ENCODE measurements around the gene IKZF5.

IKZF5 gene

DNA sequence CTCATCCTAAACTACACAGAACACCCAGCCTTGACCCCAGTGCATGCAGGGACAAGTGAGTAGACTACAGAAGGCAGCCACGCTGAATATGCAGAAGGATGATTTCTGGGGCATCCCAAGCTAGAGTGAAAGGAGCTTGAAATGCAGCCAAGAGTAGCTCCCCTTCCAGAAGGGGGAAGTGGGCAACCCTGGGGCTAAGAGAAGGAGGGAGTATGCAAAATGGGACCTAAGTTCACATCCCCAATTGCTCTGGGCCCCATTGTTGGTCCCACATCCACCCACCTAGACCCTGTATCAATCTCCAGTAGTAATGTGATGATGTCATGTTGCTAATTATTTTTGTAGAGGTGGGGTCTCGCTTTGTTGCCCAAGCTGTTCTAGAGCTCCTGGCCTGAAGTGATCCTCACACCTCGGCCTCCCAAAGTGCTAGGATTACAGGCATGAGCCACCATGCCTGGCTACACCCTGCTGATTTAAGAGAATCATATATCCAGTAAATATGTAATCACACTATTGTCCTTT lies 34.0 kb downstream of the IKZF5 start:
- Histone ChIP-seq H3K9me3 (ENCODE audit: control insufficient read depth, insufficient read depth, low read length) (no peaks in the 10 kb centered on the region), H3K36me3 (ENCODE audit: control insufficient read depth, insufficient read depth, low read length) (no peaks in the 10 kb centered on the region), H3K27ac (ENCODE audit: low read depth, low read length) (no peak overlapping the region), H3K4me1 (ENCODE audit: control insufficient read depth, insufficient read depth, low read length) (peaks cover 2% of the 10 kb centered on the region; the same call in 1 of the 2 replicates), H3K4me3 (ENCODE audit: low read depth, low read length) (no peak overlapping the region), H3K27me3 (ENCODE audit: control insufficient read depth, insufficient read depth, low read length) (no peaks in the 10 kb centered on the region), H3K9ac (ENCODE audit: low read depth, low read length) (no peak overlapping the region)

DNA sequence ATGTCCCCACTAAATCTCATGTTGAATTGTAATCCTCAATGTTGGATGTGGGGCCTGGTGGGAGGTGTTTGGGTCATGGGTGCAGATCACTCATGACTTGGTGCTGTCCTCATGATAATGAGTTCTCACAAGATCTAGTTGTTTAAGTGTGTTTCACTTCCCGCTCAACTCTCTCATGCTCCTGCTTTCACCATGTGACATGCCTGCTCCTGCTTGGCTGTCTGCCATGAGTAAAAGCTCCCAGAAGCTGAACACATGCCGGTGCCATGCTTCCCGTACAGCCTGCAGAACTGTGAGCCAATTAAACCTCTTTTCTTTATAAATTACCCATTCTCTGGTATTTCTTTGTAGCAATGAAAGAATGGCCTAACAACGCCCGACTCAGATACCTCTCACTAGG lies 34.6 kb downstream of the IKZF5 start:
- Histone ChIP-seq H3K27me3 (ENCODE audit: control insufficient read depth, insufficient read depth, low read length) (no peaks in the 10 kb centered on the region), H3K4me1 (ENCODE audit: control insufficient read depth, insufficient read depth, low read length) (no peaks in the 10 kb centered on the region), H3K9me3 (ENCODE audit: control insufficient read depth, insufficient read depth, low read length) (no peaks in the 10 kb centered on the region), H3K9ac (ENCODE audit: low read depth, low read length) (no peak overlapping the region), H3K4me3 (ENCODE audit: low read depth, low read length) (no peak overlapping the region), H3K36me3 (ENCODE audit: control insufficient read depth, insufficient read depth, low read length) (no peaks in the 10 kb centered on the region), H3K27ac (ENCODE audit: low read depth, low read length) (no peak overlapping the region)

DNA sequence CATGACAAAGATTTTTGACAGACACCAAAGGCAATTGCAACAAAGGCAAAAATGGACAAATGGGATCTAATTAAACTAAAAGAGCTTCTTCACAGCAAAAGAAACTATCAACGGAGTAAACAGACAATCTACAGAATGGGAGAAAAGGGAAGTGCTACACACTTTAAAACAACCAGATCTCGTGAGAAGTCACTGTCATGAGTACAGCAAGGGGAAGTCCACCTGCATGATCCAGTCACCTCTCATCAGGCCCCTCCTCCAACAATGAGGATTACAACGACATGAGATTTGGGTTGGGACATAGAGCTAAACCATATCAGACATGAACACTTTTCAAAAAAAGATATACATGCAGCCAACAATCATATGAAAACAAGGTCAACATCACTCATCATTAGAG lies 39.9 kb downstream of the IKZF5 start:
- H3K36me3 ChIP-seq (ENCODE audit: control insufficient read depth, insufficient read depth, low read length), result no peaks in the 10 kb centered on the region
- H3K4me1 ChIP-seq (ENCODE audit: control insufficient read depth, insufficient read depth, low read length), result no peaks in the 10 kb centered on the region
- H3K27me3 ChIP-seq (ENCODE audit: control insufficient read depth, insufficient read depth, low read length), result no peaks in the 10 kb centered on the region
- no peak overlapping the region for H3K9ac ChIP-seq (ENCODE audit: low read depth, low read length)
- H3K9me3 ChIP-seq (ENCODE audit: control insufficient read depth, insufficient read depth, low read length), result peaks cover 25% of the 10 kb centered on the region
- no peak overlapping the region for H3K27ac ChIP-seq (ENCODE audit: low read depth, low read length)
- no peak overlapping the region for H3K4me3 ChIP-seq (ENCODE audit: low read depth, low read length)

DNA sequence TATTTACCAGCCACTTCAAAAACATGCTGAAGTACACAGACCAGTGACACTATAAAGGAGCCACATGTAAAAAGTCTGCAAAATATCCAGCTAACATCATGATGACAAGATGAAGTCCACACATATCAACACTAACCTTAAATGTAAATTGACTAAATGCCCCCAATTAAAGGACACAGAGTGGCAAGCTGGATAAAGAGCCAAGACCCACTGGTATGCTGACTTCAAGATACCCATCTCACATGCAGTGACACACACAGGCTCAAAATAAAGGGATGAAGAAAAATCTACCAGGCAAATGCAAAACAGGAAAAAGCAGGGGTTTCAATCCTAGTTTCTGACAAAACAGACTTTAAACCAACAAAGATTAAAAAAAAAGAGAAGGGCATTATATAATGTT lies 41.7 kb downstream of the IKZF5 start:
- Histone ChIP-seq H3K36me3 (ENCODE audit: control insufficient read depth, insufficient read depth, low read length) (no peaks in the 10 kb centered on the region), H3K9ac (ENCODE audit: low read depth, low read length) (no peak overlapping the region), H3K4me1 (ENCODE audit: control insufficient read depth, insufficient read depth, low read length) (no peaks in the 10 kb centered on the region), H3K4me3 (ENCODE audit: low read depth, low read length) (no peak overlapping the region), H3K27me3 (ENCODE audit: control insufficient read depth, insufficient read depth, low read length) (no peaks in the 10 kb centered on the region), H3K9me3 (ENCODE audit: control insufficient read depth, insufficient read depth, low read length) (peaks cover 25% of the 10 kb centered on the region), H3K27ac (ENCODE audit: low read depth, low read length) (no peak overlapping the region)

DNA sequence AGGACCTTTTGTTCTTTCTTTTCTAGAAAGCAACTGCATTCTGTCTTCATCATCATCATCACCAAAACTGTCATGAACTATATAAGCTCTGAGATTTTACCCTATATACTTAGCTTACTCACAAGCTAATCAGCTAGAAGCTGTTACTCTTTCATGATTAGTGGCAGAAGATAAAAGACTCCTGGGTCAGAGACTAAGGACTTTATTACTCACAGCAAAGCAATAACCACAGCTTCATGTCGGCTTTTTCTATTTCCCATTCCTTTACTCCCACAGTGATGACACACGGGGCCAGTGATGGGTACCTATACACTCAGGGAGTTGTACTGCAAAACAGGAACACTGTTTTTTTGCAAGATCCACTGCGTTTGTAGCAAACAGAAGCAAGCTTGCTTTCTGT lies 46.2 kb downstream of the IKZF5 start:
- Histone ChIP-seq H3K36me3 (ENCODE audit: control insufficient read depth, insufficient read depth, low read length) (no peaks in the 10 kb centered on the region), H3K27me3 (ENCODE audit: control insufficient read depth, insufficient read depth, low read length) (peaks cover 1% of the 10 kb centered on the region; the same call in 1 of the 2 replicates), H3K4me3 (ENCODE audit: low read depth, low read length) (no peak overlapping the region), H3K27ac (ENCODE audit: low read depth, low read length) (no peak overlapping the region), H3K9ac (ENCODE audit: low read depth, low read length) (no peak overlapping the region), H3K4me1 (ENCODE audit: control insufficient read depth, insufficient read depth, low read length) (no peaks in the 10 kb centered on the region), H3K9me3 (ENCODE audit: control insufficient read depth, insufficient read depth, low read length) (peaks cover 19% of the 10 kb centered on the region)

DNA sequence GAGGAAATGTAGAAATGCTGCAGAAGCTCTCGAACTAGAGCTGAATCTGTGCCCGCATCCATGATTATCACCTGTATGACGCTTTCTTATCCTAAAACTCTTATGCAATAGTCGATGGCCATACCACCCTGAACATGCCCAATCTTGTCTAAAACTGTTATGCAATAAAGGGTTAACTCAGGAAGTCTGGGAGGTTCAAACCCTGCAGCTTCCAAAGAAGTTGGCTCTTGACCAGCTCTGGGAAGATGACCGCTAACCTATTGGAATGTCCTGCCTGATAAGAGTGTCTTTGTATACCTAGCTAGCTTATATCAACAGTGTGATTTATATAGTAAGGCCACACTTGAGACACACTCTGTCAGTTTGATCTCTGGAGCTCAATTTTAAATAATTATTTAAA lies 51.1 kb downstream of the IKZF5 start:
- H3K36me3 ChIP-seq (ENCODE audit: control insufficient read depth, insufficient read depth, low read length), result no peaks in the 10 kb centered on the region
- H3K9me3 ChIP-seq (ENCODE audit: control insufficient read depth, insufficient read depth, low read length), result peaks cover 9% of the 10 kb centered on the region
- no peak overlapping the region for H3K4me3 ChIP-seq (ENCODE audit: low read depth, low read length)
- no peaks in the 10 kb centered on the region for H3K4me1 ChIP-seq (ENCODE audit: control insufficient read depth, insufficient read depth, low read length)
- H3K9ac ChIP-seq (ENCODE audit: low read depth, low read length), result no peak overlapping the region
- peaks cover 31% of the 10 kb centered on the region for H3K27me3 ChIP-seq (ENCODE audit: control insufficient read depth, insufficient read depth, low read length)
- H3K27ac ChIP-seq (ENCODE audit: low read depth, low read length), result no peak overlapping the region

DNA sequence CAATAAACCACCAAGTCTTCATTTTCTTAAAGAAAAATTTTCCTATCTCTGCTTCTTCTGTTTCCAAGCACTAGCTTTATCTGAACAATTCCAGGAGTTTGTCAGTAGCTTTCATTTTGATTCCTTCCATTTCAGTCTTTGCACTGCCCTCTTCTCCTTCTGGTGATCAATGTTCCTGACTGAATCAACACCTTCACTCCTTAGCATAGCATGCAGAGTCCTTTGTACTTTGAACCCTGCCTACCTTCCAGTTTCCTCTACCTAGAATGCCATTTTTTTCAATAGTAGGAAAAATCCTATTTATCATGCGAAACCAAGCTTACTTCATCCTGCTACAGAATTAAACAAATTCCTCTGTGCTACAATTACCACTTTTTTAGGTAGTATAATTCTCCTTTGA lies 52.7 kb downstream of the IKZF5 start:
- H3K27me3 ChIP-seq (ENCODE audit: control insufficient read depth, insufficient read depth, low read length), result peaks cover 31% of the 10 kb centered on the region
- no peaks in the 10 kb centered on the region for H3K36me3 ChIP-seq (ENCODE audit: control insufficient read depth, insufficient read depth, low read length)
- no peak overlapping the region for H3K9ac ChIP-seq (ENCODE audit: low read depth, low read length)
- H3K4me3 ChIP-seq (ENCODE audit: low read depth, low read length), result no peak overlapping the region
- peaks cover 9% of the 10 kb centered on the region for H3K9me3 ChIP-seq (ENCODE audit: control insufficient read depth, insufficient read depth, low read length)
- no peaks in the 10 kb centered on the region for H3K4me1 ChIP-seq (ENCODE audit: control insufficient read depth, insufficient read depth, low read length)
- H3K27ac ChIP-seq (ENCODE audit: low read depth, low read length), result no peak overlapping the region

DNA sequence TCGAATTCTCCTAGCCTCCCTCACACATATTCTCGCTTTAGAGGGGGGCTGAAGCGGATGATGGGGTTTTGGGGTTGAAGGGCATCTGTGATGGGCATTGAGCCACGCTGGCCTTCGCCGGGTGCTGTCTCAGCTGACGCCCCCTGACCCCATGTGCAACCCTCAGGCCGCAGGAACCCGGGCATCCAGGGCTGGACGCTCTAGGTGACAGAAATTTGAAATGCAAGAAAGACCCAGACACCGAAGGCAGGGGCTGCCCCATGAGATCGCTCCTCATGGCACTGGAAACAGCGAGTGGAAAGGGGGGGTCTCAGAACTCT lies 53.9 kb downstream of the IKZF5 start:
- Histone ChIP-seq H3K36me3 (ENCODE audit: control insufficient read depth, insufficient read depth, low read length) (peaks cover 3% of the 10 kb centered on the region; the same call in 1 of the 2 replicates), H3K27me3 (ENCODE audit: control insufficient read depth, insufficient read depth, low read length) (peaks cover 31% of the 10 kb centered on the region), H3K4me3 (ENCODE audit: low read depth, low read length) (peak overlapping the region; percentile 20), H3K9me3 (ENCODE audit: control insufficient read depth, insufficient read depth, low read length) (peaks cover 9% of the 10 kb centered on the region), H3K4me1 (ENCODE audit: control insufficient read depth, insufficient read depth, low read length) (no peaks in the 10 kb centered on the region), H3K27ac (ENCODE audit: low read depth, low read length) (no peak overlapping the region), H3K9ac (ENCODE audit: low read depth, low read length) (no peak overlapping the region)

DNA sequence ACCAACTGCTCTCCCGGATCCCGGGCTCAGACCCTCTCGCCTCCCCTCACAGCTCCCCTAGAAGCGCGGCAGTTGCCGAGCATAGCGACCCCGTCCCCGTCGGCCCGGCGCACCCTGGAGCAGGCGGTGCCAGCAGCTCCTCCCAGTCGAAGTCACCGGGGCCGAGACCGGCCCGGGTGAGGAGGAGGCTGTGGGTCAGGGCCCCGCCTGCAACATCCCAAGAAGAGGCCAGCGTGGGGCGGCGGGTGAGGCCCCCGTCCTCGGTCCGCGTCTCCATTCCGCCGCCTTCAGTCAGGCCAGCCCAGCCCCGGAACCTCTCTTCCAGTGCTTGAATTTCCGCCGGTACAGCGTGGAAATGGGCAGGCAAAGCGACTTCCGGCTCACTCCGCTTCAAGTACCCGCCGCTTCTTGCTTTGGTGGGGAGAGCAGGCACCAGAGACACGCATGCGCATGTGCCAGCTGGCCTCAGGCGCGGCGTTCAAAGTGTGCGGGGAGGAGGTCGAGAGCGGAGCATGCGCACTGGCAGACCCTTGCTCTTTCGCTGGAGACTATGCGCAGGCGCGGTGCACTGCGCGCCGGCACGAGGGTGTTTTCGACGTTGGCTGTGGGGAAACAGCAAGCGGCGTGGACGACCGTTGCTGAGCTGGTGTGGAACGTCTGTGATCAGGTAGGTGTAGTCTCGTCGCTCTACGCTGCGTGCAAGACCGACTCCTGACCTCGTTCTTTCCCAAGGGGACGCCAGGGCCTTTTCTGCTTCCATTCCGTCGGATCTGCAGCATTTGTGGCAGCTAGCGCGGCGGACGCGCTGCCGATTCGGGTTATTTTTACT lies 54.5 kb downstream of the IKZF5 start, which contains the start of gene C10orf88:
Gene C10orf88, minus strand, starts transcription at position 326 of the 829 bp plus-strand sequence. Its CDS starts 49 bp downstream, at position 277.
- H3K27ac ChIP-seq (ENCODE audit: low read depth, low read length), result peak within 1 kb of the TSS; percentile 82
- H3K27me3 ChIP-seq (ENCODE audit: control insufficient read depth, insufficient read depth, low read length), result peaks cover 31% of the 10 kb centered on the region
- no peaks in the 10 kb centered on the region for H3K4me1 ChIP-seq (ENCODE audit: control insufficient read depth, insufficient read depth, low read length)
- H3K36me3 ChIP-seq (ENCODE audit: control insufficient read depth, insufficient read depth, low read length), result peaks cover 9% of the 10 kb centered on the region
- peak within 1 kb of the TSS; percentile 73 for H3K9ac ChIP-seq (ENCODE audit: low read depth, low read length)
- peaks cover 9% of the 10 kb centered on the region for H3K9me3 ChIP-seq (ENCODE audit: control insufficient read depth, insufficient read depth, low read length)
- H3K4me3 ChIP-seq (ENCODE audit: low read depth, low read length), result peak within 1 kb of the TSS; percentile 81

DNA sequence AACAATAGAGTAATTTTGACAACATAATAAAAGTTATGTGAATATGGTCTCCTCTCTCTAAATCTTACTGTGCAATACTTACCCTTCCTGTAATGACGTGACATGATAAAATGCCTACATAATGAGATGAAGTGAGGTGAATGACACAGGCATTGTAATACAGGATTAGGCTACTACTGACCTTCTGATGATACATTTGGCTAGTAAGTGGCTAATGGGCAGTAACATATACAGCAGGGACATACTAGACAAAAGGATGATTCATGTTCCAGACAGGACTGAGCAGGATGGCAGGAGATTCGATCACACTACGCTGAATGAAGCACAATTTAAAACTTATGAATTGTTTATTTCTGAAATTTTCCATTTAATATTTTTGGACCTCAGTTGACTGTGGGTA lies 59.3 kb downstream of the IKZF5 start:
- H3K27me3 ChIP-seq (ENCODE audit: control insufficient read depth, insufficient read depth, low read length), result no peaks in the 10 kb centered on the region
- no peaks in the 10 kb centered on the region for H3K4me1 ChIP-seq (ENCODE audit: control insufficient read depth, insufficient read depth, low read length)
- no peak overlapping the region for H3K4me3 ChIP-seq (ENCODE audit: low read depth, low read length)
- no peaks in the 10 kb centered on the region for H3K9me3 ChIP-seq (ENCODE audit: control insufficient read depth, insufficient read depth, low read length)
- H3K36me3 ChIP-seq (ENCODE audit: control insufficient read depth, insufficient read depth, low read length), result peaks cover 52% of the 10 kb centered on the region
- H3K9ac ChIP-seq (ENCODE audit: low read depth, low read length), result no peak overlapping the region
- no peak overlapping the region for H3K27ac ChIP-seq (ENCODE audit: low read depth, low read length)
